ENCODE data around the gene GALNT15.

GRCh38 chr3:16140894-16141285 lies 33.6 kb upstream of the GALNT15 start:
- no peak for TF ChIP-seq EZH2 (IDR thresholded peaks at IDR 0.05; ENCODE audit: insufficient read depth, low read length)
- no peak for TF ChIP-seq CTCF (IDR thresholded peaks at IDR 0.05; ENCODE audit: insufficient read depth, low read depth, low read length)

All from astrocyte (in vitro differentiated cells and primary cell).